Activated CD4-positive, alpha-beta T cell treated with anti-CD3 and anti-CD28 coated beads, Interleukin-2, Interleukin-6, amounts not matched to agents 100 ng/mL and 50 ng/mL, durations not matched to agents 16 hours and 8 hours (primary cell): ENCODE results near the gene MAPK10.
"Not testable (repeated sequence)": the region's sequence is repeated elsewhere in the genome, so short reads cannot be mapped to it uniquely, and the experiment has no call there.

Experiments
- DNase-seq: peaks from one replicate; pipeline ENCODE4 v3.0.0-alpha.2; 2020

Gene MAPK10

DNA sequence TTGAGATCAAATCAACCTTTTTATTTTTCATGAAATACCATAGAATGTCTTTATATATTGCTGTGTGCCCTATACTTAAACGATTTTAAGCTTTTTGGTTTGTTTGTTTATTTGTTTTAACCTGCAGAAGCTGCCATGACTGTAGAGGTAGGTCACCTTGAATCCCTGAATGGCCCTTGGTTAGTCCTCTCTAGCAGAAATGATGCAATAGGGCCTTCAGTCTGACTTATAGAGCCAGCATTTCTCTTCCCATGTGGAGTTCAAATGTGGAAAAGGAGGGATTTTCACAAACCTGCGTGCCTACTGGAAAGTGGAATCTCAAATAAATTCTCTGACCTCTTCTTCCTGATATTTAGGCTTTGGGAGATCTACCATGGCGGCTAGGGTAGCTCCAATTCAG, 327.9 kb downstream of the MAPK10 start:
- no peak for DNase-seq

- no peak for DNase-seq
Measured at GRCh38 chr4:86026720-86027119, 333.1 kb downstream of the MAPK10 start.

DNA sequence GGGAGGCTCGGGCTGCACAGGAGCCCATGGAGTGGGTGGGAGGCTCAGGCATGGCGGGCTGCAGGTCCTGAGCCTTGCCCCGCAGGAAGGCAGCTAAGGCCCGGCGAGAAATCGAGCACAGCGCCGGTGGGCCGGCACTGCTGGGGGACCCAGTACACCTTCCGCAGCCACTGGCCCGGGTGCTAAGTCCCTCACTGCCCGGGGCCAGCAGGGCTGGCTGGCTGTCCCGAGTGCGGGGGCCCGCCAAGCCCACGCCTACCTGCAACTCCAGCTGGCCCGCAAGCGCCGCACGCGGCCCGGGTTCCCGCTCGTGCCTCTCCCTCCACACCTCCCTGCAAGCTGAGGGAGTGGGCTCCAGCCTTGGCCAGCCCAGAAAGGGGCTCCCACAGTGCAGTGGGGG, 338.2 kb downstream of the MAPK10 start:
- not testable (repeated sequence) for DNase-seq

DNA sequence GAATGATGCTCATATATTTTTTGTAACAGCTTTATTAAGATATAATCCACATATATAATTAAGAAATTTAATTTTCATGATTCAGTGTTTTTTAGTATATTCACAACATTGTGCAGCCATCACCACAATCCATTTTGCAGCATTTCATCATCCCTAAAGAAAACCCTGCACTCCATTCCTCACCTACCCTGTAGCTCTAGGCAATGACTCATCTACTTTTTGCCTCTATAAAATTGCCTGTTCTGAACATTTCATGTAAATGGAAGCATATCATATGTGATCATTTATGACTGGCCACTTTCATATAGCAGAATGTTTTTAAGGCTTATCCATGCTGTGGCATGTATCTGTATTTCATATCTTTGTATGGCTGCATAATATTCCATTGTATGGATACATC, 339.9 kb downstream of the MAPK10 start:
- DNase-seq, result no peak

DNA sequence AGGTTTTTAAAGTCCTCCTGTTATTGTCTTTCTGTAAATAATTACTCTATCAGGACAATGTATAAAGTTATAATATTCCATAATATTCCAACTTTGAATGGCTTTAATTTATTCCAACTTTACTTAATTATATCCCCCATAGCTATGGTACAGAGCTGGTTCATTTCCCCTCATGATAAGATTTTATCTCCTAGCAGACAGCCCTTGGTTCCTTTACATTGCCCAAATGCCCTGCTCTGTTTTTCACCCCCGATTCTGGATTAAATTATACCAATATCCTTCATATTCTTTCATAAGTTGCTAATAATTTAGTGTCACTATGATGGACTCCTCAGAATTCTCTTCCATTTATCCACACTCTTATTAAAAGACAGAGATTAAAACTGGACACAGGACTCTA, 340.5 kb downstream of the MAPK10 start:
- no peak for DNase-seq

DNA sequence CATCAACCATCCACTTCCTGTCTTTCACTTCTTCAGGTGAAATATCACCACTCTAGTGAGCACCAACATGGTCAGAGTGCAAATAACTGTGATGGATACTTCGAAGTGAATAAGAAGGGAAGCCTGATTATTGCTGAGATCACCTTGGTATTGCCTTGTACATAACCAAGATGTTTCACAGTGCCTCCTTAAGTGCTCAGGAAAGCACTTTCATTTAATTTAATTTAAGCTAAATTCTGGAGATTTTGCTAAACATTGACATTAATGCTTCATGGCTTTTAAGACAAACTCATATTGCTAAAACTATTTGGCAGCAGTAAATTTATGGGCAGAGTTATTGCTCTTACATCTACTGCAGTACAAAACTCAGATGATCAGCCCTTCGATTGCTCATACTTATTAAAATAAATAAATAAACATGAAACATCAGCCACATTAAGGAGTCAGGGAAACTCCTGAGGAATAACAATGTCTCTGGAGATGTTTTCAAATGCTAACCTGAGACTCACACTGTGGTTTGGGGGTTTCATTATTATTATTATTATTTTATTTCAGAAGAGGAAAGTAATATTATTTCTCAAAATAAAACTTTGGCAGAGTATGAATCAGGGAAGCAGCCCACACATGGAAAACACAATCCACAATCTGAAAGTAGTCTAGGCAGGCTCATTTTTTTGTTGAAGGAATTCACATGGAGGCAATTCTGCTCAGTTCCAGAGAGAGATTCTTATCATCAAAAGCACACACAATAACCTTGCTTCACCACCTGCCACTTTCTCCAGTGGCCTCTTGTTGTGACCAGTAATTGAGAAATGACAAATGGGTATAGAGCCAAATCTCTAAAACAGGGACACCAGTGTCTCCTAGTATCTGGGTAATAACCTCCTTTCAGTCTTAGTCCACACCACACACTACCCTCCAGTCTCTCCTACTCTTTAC, 344.2 kb downstream of the MAPK10 start:
- no peak for DNase-seq

DNA sequence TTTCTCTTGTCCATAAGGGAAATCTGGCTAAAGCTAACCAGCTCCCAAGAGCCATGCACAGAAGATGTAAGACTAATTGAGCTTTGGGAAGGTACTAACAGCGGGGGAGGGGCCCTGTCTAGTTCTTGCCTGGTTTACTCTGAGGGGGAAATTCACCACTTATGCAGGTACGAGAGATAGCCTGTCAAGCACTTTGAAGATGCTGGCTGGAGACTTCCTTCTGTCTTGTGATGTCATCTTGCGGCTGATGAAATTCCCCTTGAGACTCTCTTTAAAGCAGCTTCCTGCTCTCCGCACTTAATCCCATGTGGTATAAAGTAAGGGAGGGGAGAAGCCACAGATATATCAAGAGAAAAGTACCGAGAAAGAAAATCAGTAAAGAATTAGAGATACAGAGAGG, 345.3 kb downstream of the MAPK10 start:
- no peak for DNase-seq

DNA sequence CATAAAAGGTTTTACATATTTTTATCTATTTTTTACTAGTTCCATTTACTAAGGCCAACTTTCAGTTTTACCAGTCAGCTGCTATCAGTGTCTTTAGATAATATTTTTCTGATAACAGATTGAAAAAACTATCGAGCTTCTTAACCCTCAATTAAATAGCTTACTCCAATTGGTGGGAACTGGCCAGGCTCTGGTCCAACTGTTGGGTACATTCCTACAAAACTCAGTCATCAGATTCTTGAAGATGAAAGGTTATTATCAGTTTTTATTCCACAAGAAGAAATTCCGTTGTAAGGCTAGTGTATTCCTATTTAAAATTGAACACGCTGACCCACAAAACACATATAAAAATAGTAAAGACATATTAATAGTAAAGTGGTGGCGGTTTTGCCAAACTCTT, 346.2 kb downstream of the MAPK10 start:
- DNase-seq, result no peak

GRCh38 chr4:86011117-86011516, 348.7 kb downstream of the MAPK10 start:
- DNase-seq, result no peak

- DNase-seq, result no peak
Measured at GRCh38 chr4:86007042-86007441, 352.8 kb downstream of the MAPK10 start.

GRCh38 chr4:86006057-86006456, 353.8 kb downstream of the MAPK10 start:
- no peak for DNase-seq

DNA sequence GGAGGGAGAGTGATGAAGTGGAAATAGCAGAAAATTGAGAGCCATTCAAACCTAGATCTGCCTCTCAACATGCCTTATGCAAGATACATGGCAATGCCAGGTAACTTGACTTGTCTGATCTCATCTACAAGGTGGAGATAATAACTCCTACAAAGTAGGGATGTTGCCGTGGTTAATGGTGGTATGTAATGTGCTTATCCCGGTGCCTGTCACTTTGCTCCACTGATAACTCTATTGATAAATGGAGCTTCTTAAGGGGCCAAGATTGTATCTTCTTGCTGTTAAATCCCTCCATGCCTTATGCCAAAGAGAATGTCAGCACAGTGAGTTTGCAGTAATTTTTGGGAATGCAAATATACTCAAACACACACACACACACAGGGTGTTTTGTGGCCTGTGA, 355.8 kb downstream of the MAPK10 start:
- DNase-seq, result no peak

GRCh38 chr4:86001591-86001990, 358.3 kb downstream of the MAPK10 start:
- no peak for DNase-seq

DNA sequence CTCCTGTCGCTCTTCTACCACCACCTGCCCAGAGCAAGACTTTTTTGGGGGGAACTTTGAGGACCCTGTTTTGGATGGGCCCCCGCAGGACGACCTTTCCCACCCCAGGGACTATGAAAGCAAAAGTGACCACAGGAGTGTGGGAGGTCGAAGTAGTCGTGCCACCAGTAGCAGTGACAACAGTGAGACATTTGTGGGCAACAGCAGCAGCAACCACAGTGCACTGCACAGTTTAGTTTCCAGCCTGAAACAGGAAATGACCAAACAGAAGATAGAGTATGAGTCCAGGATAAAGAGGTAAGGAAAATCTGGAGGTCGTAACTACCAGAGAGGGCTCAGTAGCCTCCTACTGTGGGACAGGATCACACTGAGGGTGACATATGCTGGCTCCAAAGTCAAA, 364.5 kb downstream of the MAPK10 start:
- DNase-seq, result no peak

DNA sequence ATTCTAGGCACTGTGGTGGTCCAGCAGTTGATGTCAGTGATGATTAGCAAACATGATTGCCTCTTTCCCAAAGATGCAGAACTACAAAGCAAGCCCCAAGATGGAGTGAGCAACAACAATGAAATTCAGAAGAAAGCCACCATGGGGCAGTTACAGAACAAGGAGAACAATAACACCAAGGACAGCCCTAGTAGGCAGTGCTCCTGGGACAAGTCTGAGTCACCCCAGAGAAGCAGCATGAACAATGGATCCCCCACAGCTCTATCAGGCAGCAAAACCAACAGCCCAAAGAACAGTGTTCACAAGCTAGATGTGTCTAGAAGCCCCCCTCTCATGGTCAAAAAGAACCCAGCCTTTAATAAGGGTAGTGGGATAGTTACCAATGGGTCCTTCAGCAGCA, 365.3 kb downstream of the MAPK10 start:
- no peak for DNase-seq

DNA sequence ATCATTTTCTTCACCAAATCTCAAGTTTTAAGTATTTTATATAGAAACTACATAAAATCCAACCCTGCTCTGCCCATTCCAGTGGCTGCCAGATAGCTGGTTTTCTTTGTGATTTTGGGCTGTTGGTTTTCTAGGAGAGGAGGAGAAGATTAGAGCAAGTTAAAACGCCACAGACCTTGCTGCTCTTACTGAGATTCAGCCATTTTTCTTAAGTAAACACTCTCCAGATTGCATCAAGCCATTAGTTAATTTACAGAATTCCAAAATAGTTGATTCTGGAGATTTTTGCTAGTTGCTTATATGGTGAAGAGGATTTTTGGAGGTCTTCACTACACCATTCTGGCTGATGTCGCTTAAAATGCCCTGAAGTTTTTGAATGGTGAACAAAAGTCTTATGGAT, 366.2 kb downstream of the MAPK10 start:
- no peak for DNase-seq

- no peak for DNase-seq
Measured at GRCh38 chr4:85986266-85986665, 373.6 kb downstream of the MAPK10 start.

DNA sequence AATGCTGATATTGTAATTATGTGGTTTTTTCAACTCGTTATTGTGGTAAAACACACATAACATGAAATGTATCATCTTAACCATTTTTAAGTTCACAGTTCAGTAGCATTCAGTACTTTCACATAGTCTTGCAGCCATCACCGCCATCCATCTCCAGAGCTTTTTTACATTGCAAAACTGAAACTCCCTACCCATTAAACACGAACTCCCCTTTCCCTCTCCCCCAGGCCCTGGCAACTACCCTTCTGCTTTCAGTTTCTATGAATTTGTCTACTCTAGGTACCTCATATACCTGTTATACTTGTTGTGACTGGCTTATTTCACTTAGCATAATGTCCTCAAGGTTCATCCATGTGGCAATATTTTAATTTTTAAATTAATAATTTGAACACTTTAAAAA, 380.6 kb downstream of the MAPK10 start:
- no peak for DNase-seq

GRCh38 chr4:85970535-85970934, 389.3 kb downstream of the MAPK10 start:
- no peak for DNase-seq

GRCh38 chr4:85968945-85969819, 390.7 kb downstream of the MAPK10 start:
- peak; percentile 8 for DNase-seq

GRCh38 chr4:85967872-85968271, 392.0 kb downstream of the MAPK10 start:
- DNase-seq, result no peak

- no peak for DNase-seq
Measured at GRCh38 chr4:85966373-85966772, 393.5 kb downstream of the MAPK10 start.

GRCh38 chr4:85965529-85965928, 394.3 kb downstream of the MAPK10 start:
- DNase-seq, result no peak

DNA sequence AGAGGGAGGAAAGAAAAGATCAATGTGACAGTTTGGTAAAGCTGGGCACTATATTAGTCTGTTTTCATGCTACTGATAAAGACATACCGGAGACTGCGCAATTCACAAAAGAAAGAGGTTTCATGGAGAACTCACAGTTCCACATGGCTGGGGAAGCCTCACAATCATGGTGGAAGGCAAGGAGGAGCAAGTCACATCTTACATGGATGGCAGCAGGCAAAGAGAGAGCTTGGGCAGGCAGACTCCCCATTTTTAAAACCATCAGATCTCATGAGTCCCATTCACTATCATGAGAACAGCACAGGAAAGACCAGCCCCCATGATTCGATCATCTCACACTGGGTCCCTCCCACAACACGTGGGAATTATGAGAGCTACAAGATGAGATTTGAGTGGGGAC, 394.8 kb downstream of the MAPK10 start:
- not testable (repeated sequence) for DNase-seq
